ENCODE measurements around the gene CXCL6.

CXCL6 gene

DNA sequence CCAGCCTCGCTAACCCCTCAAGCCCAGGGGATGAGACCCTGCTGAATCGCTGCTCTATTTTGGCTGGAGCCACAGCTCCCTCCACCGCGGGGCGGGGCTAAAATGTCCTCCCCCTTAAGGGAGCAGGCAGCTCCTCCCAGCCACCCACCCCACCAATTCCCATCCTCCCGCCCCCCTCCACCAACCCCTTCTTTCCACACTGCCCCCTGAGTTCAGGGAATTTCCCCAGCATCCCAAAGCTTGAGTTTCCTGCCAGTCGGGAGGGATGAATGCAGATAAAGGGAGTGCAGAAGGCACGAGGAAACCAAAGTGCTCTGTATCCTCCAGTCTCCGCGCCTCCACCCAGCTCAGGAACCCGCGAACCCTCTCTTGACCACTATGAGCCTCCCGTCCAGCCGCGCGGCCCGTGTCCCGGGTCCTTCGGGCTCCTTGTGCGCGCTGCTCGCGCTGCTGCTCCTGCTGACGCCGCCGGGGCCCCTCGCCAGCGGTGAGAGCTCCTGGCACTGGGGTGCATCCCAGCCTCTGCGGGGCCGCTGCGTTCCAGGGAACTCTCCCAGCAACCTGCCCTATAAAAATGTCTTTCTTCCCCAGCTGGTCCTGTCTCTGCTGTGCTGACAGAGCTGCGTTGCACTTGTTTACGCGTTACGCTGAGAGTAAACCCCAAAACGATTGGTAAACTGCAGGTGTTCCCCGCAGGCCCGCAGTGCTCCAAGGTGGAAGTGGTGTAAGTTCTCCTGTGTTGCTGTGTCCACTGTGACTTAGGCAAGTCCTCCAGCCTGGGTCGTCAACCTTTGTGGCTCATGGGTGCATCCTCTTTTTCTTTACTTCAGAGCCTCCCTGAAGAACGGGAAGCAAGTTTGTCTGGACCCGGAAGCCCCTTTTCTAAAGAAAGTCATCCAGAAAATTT lies at the start of gene CXCL6:
CXCL6 (plus strand) TSS at position 306 of the 907 bp plus-strand sequence; CDS start at position 379, 73 bp downstream.
- DNase-seq = no peak

DNA sequence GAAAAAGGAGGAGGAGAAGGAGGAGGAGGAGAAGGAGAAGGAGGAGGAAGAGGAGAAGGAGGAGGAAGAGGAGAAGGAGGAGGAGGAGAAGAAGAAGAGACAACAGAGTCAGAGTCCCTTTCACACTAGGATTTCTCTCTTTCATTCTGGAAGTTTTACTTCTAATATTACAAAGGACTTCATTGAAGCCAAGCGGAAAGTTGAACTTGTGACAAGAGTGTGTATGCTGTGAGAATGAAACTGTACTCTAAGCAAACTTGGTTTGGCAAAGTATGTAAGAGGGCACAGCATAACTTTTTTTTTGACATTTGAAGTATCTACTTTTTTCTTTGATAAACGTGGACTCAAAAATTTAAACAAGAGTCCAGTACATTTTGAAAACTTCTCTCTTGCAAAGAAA lies 48.1 kb upstream of the CXCL6 start:
- no peak for DNase-seq

DNA sequence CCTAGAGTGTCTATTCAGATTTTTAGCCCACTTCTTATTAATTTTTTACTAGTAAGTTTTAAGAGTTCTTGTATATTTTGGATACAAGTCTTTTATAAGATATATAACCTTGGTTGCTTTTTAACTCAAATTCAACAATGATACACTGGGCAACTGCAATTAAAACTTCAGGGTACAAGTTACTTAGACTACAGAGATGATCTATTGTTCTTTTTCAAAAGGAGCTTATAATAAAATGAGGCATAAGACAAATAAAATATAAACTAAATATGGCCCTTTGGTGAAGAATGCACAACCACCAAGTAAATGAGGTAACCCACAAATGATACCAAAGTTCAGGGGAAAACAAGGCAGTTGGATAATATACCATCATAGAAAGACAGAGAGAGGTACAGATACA lies 37.6 kb upstream of the CXCL6 start:
- no peak for DNase-seq

DNA sequence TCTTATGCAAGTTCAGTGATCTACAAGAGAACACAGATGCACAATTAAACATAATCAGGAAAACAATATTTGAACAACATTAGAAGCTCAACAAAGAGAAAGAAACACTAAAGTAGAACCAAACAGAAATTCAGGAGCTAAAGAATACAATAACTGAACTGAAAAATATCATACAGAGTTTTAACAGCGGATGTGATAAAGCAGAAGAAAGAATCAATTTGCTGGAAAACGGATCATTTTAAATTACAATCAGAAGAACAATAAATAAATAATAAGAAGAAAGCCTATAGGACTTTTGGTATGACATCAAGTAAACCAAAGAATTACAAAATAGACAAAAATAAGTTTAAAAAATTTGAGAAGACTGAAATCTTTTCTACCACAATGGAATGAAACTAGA lies 36.3 kb upstream of the CXCL6 start:
- no peak for DNase-seq

DNA sequence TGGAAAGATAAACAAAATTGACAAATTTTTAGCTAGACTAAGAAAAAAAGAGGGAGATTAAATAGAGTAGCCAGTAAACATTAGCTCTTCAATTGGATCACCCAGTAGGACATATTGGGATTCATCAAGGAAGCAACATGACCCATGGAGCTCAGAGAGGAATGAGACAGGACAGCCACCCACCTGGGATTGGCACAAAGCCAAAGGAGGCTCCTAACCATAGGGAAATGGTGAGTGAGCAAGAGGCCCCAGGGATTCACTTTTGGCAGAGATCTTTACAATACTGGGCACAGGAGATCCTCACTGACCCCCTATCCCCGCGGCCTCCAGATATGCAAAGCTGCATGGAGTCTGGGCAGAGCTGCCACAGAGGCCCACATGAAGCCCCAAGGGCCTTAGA lies 34.8 kb upstream of the CXCL6 start:
- no peak for DNase-seq

DNA sequence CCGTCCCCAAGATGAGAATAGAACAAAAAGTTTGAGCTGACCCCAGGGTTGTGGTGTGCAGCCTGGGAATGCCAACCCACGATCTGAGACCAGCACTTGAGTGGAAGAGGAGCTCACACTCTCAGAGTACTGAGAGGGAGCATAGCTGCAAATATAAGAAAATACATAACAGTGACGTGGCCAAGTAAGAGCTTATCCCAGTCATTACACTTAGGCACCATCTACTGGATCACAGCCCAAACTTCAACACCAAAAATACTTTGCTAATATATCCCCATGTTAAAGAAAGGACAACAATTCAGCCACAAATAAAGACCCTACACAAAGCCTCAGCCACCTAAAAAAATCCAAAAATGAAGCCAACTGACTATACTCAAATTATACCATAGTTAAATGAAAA lies 33.3 kb upstream of the CXCL6 start:
- no peak for DNase-seq

DNA sequence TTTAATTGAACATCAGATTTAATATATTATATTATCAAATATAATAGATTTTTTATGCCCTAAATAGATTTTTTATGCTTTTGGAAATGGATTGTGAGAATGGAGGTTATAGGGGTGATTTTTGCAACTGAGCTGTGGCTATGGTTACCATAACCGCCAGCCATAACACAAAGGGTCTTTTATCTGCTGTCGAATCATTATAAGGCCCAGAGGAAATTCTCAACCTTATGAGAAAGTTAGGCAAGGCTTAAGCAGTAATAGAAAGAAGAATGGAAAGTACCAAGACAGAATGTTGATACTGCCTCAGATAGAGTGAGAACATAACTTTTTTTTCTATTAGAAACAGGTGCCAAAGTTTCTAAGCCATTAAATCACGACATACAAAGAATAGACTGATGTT lies 26.3 kb upstream of the CXCL6 start:
- no peak for DNase-seq

DNA sequence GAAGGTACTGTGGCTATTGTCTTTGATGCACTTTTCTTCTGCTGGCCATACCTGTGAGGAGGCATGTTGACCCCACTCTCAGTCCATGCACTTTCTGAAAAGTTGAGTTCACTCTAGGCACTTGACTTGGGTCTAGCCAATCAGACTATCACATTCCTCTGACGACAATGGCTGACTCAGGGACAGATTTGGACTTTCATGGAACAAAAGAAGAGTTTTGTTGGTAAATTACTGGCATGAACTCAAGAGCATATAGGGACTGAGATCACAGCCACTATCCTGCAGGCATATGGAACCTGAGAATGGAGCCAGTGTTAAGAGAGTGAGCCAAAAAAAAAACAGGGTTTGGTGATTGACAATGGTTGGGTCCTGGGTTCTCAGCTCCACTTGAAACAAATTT lies 24.6 kb upstream of the CXCL6 start:
- DNase-seq = no peak

DNA sequence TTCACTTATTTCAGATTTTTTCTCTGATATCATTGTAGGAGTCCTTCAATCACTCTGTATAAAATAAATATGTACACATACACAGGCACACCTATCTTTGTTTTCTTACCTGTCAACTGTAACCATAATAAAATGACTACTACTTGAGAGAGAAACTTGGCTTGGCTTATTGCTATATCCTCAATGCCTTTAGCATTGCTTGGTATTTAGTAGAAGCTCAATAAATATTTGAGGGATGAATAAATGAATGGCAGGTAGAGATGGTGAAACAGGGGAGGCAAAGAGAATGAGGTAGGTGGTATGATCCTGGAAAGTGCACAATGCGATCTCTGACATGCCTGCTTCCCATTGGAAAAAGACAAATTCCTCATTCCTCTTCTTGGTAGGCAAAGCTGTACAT lies 21.8 kb upstream of the CXCL6 start:
- no peak for DNase-seq

DNA sequence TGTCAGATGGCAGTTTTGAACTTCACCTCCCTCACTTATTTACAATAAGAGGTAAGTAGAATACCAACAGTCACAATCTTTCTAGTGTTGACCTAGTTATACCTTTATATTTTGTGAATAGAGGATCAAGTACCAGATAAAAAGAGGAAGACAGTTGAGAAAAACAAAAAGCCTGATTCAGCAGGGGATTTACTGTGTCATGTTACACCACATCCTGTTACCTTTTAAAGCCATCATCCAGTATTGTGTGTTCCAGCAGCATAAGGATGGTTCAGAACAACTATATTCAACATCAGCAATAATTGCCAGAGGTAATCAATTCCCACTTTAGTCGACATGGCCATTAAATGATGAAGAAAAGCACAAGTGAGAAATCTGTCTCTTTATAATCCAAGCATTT lies 21.3 kb upstream of the CXCL6 start:
- DNase-seq = no peak

DNA sequence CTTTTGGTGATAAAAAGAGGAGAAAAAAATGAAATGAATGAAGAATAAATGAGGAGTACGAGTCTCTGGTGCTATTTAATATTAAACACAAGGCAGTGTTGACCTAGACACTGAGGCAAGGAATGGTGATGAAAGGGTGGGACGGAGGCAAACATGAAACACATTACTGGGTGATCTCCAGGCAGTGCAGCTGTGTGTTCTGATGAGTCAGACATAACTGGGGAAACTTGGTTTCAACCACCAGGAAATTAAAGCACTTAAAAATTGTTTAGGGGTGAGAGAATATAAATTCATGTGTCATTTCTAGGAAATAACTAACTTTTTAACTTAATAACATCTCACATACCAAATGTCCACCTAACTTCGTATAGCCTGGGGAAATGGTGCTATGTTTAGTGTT lies 19.7 kb upstream of the CXCL6 start:
- no peak for DNase-seq

DNA sequence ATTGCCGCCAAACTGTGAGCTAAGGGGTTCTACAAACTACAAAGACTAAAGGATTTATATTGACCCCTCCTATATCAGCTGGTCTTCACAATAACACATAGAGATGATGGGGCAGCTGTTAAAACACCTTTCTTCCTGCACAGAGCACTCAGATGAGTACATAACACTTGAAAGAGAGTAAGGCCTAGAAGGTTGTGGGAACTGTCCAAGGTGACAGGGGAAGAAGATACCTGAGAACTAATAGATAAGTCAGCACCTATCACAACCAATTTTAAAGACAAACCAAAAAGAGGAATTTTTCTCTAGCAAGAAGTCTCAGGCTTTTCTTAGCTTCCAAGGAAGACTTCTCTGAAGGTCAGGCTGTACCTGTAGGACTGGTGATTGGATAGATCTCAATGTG lies 19.1 kb upstream of the CXCL6 start:
- DNase-seq = no peak

DNA sequence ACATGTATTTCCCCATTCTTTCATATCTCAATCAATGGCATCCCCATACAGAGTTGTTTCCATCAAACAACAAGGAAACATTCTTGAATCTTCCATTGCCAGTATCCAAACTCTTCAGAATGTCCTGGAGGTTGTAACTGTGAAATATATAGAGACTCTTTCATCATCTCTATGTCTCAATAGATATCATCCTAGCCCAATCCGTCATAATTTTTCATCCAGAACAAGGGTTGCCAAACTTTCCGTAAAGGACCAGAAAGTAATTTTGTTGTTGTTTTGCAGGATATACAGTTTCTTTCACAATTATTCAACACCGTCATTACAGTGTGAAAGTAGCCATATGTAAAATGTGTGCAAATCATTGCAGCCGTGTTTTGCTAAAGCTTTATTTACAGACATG lies 15.2 kb upstream of the CXCL6 start:
- no peak for DNase-seq

DNA sequence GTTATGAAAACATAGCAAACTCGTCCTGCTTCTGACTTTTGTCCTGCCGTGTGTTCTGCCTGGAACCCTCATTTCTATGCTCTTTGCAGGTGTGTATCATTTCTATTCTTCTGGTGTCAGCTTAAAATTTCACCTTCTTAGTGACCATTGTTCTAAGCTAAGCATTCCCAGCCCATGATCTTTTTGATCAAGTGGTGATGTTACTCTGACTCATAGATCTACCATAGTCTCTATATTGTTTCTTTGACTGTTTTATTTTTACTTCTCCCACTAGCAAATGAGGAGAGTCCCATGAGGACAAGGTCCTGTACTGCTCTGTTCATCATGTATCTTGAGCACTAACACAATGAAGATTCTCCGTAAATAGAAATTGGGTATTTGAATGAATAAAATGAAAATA lies 14.1 kb upstream of the CXCL6 start:
- DNase-seq = no peak

DNA sequence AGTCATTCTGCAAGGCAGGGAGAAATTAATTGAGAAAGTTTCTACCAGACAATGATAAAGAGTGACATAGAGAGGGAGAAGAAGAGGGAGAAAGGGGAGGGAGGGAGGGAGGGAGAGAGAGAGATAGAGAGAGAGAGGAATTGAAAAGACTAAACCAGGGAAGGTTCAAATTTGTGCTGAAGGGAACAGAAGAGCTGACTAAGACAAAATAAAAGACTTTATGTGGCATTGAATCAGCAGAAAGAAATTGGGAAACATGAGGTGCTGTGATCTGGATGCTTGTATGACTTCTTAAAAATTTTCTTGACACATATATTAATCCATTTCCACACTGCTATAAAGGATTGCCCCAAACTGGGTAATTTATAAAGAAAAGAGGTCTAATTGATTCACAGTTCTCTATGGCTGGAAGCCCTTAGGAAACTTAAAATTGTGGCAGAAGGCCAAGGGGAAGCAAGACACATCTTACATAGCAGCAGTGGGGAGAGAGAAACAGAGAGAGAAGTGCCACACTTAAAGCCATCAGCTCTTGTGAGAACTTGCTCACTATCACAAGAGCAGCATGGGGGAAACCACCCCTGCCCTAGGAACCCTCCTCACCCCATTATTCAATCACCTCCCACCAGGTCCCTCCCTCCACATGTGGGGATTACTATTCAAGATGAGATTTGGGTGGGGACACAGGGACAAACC lies 13.5 kb upstream of the CXCL6 start:
- no peak for DNase-seq

DNA sequence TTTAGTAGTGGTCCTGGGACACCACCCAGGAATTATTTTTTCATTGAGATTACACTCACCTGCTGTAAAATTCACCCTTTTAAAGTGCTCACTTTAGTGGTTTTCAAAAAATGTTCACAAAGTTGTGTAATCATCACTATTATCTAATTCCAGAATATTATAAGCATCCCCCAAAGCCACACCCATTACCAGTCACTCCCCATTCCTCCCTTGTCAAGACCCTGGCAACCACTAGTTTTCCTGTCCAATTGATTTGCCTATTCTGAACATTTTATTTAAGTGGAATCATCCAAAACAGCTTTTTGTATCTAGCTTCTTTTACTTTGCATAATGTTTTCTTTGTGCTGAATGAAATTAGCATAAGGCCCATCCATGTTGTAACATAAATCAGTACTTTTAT lies 12.7 kb upstream of the CXCL6 start:
- DNase-seq = no peak

DNA sequence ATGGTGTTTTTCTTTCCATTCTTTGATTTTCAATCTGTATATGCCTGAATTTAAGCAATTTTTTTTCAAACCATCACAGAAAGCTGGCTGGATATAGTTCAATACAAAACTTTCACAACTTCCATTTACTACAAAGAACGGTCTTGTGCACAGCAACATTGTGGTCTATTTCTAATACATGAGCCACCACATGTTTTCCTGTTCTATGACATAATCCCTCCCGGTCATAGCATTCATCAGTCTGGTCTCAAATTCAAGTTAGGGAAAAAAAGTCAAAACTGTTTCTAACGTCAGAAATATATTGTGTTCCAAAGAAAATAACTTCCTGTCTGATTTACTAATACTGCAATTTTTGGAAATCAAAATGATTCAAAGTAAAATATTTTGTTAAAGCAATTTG lies 7.5 kb upstream of the CXCL6 start:
- DNase-seq = no peak

DNA sequence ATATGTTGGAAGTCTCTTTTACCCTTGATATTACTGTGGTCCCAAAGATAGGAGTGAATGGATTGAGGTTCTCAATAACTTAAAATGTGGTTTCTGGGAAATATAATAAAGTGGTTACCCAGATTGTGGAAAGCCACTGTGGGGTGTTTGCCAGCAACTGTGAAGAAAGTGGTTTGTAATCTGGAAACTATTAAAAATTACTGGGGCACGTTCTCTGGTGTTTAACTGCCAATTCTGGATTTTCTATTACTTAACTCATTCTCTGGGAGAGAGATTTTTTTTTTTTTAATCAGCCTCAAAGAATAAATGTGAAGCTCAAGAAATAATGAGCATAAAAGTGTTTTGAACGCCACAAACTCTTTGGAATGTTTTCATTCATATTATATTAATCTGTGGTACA lies 4.9 kb upstream of the CXCL6 start:
- no peak for DNase-seq

DNA sequence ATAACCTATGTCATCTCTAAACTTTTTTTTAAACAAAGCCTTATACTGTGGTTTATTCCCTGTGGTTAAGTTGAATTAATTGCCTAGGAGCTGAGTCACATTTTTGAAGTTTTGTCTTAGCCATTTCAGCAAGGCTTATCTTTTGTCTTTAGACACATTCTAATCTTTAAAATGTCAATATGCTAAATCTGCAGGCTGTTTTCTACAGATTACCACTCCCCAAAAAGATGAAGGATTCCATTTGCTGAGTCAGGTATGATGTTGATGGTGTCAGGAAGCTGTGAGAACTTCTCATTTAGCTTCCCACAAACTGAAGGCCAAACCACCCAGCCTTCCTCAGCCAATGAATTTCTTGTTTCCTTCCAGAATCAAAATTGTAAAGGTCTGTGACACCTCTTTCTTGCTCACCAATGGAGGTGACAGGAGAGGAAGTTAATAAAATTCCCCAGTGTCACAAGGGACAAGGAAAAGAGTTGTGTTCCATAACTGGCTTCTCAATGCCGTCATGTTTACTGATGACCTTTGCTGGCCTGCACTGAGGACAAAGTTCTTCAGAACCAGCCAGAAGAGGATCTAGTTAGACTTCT lies 3.7 kb upstream of the CXCL6 start:
- DNase-seq = no peak

DNA sequence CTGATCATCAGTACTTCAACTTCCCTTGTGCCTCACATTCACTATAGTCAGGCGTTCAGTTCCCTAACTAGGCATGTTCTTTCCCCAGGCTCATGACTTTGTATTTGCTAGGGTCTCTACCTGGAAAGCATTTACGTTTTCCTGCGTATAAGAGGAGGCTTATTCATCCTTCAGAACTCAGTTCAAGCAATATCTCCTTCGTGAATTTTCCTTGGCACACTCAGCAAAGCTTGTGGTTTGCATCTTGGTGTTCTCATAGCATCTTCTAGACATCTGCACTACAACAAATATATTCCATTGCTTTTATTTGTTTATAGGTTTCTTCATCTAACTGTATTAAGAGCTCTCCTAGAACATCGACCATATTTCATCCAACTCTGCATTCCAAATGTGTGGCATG lies 2.6 kb downstream of the CXCL6 start:
- no peak for DNase-seq

DNA sequence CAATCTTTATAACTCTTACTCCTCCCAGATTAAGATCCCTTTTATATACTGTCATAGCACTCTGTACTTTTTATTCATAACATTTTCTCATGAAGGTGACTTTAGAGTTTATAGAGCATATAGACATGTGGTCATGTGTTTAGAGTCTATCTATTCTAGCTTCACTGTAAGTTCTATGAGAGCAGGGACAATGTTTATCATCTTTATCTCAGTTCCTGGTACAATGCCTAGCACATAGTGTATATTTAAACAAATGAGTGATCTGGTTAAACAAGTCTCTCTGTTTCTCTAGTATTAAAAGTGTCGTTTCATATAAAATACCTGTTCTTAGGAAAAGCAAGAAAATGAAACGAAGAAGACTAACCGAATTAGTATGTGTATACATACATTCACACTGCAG lies 3.2 kb downstream of the CXCL6 start:
- DNase-seq = no peak

DNA sequence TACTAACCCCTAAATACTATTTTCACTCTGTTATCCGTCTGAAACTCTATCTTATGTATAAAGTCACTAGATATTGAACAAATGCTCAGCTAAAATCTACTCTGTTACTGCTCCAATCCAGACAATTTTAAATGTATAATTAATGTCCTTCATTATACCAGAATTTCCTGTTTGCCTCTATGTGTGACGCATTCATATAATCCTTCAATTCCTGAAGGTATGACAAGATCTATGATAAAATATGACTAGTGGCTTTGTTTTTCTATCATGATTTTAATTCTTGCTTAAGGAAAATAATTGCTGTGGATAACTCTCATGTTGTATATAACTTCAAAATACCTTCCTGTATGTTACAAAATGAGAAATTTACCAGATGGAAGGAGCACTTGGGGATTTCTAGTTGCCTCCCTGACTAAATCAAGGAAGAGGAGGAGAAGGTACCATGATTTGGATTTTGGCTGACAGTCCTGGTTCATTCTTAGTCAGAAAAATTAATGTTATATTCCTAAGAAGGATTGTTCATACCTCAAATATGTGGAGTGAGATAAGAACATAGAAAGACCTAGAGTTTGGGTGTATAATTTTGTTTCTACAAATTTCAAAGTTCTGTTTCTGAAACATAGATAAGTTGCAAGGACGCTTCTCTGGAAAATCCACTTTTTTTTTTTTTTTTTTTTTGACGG lies 4.9 kb downstream of the CXCL6 start:
- no peak for DNase-seq

DNA sequence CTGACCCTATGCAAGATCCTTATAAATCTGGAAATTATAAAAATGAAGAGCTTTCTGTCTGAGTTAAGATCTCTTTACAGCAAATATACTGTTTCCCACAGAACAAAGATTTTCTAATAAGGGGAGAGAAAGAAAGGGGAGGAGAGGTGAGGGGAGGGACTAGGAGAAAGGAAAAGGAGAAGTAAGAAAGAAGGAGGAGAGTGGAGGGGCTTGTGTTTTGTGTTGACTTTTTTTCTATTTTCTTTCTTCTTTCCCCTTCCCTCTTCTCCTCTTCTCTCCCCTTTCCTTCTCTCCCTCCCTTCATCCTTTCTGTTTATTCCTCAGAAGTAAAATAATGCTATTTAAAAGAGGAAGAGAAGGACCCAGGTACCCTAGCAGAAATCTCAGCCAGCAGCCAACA lies 6.2 kb downstream of the CXCL6 start:
- no peak for DNase-seq

DNA sequence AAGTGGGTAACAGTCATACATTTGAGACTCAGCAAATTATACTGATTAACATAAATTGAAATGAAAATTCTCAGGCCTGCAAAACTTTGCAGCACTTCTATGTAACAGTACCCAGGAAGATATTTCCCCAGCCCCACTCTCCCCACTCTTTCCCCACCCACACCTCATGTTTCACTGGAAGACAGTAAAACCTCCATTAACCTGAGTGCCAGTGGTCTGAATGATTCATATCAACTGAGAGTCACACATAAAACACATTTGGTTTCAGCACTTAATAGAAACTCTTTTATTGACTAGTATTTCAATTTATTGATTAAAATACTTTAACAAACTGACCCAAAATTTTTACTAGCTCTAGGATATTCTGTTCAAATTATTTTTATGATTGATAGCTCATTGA lies 6.9 kb downstream of the CXCL6 start:
- no peak for DNase-seq

Measured in activated naive CD4-positive, alpha-beta T cell treated with anti-CD3 and anti-CD28 coated beads, Interleukin-2, amount 50 U/mL, for 16 hours (primary cell).